HK-2 (cell line): Measurements from ENCODE around the gene SLC4A1.

Source experiments
- DNase-seq: peaks from one replicate; pipeline ENCODE4 v3.0.0-alpha.2; 2018; ENCODE audit not compliant: unreplicated experiment

The SLC4A1 gene

DNA sequence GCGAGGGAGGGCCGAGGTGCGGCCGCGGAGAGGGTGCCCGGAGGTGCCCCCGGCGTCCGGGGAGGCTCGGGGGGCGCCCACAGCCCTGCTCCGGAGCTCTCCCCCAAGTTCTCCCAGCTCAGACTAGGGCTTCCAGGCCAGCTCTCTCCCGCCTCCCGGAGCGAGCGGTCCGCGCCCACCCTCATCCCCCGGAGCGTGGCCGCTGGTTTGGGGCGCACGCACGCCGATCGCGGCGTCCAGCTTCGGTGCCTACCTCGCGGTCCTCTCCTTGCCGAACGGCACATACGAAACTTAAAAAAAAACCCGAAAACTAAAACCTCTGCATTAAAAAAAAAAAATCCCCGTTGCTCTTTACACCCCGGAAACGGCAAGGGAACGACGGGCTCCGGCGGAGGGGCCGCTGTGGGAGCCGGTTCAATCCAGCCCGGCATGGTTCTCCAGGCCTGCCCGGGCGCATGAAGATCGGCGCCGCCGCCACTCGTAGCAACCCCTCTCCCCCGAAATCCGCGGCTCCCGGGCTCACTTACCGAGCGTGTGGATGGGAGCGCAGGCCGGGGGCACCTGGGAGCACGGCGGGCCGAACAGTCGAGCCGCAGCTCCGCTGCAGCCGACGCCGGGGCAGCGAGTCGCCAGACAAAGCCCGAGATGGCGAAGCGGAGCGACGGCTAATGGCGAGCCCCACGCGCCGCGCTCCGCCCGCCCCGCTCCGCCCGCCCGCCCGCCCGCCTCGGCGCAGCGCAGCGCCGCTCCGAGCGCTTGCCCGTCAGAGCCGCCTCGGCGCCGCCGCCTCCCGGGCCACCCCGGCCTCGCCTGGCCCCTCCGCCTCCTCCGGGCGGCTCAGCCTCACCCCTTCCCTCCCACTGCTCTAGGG, 47.5 kb downstream of the SLC4A1 start:
- peak; percentile 49 for DNase-seq

DNA sequence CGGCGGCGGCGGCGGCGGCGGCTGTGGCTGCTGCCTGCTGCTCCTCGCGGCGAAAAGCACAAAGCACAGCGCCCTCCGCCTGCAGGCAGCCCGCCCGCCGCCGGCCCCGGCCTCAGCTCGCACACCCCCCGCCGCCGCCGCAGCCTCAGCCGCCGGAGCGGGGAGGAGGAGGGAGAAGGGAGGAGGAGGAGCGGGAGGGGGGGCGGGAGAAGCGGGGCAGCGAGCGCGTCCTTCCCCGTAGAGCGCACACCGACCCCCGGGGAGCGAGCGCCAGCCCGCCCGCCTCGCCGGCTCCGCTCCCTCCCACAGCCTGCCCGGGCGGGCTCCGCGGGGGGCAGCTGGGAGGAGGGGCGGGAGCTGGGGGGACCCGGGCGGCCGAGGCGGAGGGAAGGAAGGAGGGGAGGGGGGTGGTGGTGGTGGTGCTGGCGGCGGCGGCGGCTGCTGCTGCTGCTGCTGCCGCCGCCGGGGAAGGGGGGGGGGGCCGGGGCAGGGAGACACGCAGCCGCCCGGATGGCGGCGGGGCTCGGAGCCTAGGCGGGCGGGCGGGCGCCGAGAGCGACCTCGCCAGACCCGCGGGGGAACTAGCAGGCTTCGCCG, 48.2 kb downstream of the SLC4A1 start, which contains the start of gene UBTF:
Gene UBTF (minus strand): TSS at position 60 of the 597 bp plus-strand sequence. CDS start 1,446 bp downstream, outside the sequence.
- DNase-seq: peak; percentile 68

DNA sequence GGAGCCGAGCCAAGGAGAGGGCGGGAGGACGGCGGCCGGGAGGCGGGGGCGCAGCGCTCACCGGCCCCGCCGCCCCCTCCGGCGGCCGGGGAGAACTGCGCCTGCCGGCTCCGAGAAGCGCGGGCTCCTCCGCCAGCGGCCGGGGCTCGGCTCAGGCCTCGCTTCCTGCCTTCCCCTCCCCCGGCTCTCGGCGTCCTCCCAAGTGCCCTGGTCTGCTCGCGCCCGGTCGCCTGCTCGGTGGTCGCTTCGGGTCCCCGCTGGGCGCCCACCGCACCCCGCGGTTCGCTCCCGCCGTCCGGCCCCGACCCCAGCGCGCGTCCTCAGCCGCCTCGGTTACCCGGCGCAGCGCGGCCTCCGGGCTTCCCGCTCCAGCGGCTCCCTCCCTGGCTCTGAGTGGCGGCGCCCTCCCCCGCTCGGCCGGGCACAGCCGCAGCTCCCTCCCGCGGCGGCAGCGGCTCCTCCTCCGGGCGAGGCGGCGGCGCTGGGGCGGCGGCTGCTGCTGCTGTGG, 48.8 kb downstream of the SLC4A1 start:
- DNase-seq: peak; percentile 67

DNA sequence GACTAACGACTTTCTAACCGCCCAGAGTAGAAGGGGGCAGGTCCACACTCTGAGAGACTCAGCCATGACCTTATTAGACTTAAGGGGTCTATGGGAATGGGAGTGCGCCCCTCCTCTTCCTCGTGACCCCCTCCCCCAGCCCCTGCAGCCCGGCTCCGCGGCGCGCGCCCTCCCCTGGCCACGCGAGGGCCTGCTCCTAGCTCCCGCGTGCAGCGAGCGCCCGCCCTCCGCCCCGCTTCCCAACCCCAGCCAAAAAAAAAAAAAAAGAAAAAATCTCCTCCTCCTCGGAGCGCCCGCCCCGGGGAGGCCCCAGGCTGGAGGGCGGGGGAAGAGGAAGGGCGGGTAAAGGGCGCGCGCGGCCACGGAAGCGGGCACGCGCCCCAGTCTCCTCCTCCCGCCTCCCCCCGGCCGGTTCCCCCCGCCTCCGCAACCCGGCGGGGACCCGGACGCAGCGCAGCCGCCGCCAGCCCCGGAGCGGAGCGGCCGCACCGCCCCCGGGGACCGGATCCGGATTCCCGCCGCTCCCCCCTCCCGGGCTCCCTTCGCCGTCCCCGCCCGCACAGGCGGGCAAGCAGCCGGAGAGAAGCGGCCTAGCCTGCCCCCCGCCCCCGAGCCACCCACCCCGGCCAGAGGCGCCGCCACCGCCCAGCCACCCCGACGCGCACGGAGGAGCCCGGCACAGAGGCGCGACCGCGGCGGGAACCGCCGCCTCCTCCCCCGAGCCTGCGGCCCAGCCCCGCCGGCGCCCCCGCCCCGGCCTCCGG, 49.4 kb downstream of the SLC4A1 start:
- peak; percentile 86 for DNase-seq

DNA sequence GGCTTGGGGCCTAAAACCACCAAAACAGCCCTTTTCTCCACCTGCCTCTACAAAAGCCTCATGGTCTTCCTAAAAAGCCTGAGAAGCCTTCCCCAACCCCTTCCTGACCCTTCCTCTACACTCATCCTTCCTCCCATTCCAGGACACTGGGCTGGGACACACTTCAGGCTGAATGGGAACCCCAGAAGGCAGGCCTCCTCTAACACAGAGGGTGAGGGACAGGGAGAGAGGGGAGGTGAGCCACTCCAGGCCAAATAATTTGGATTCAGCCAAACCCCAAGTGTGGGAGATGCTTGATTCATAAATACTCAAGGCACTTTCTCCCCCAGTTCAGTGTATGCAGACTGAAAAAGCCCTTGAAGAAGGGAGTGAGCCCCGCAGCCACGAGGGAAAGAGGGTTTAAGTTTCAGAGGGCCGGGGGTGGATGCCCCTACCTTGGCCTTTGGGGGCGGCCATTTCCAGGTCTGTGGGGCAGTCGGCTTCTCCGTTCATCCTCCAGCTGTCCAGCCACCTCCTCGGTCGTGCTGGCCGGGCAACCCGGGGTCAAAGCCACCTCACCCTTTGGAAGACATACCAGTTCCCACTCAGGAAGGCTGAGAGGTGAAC, 50.1 kb downstream of the SLC4A1 start:
- no peak for DNase-seq

DNA sequence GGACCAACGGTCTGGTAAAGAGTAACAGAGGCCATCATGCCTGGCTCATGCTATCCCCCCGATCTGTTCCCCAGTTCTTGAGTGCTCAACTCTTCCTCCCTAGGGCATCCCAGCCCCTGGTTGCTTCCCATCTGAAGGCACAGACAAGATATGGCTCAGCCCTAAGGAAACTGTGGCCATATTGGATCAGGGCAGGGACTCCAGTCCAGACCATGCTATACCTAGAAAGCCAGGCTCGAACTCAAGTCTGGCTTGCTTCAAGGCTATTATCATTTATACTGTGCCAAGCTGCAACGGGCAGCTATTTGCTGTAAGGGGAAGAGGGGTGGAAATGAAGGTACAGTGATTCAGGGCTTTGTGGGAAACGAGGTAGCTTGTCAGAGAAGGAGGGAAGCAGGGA, 51.2 kb downstream of the SLC4A1 start:
- no peak for DNase-seq

DNA sequence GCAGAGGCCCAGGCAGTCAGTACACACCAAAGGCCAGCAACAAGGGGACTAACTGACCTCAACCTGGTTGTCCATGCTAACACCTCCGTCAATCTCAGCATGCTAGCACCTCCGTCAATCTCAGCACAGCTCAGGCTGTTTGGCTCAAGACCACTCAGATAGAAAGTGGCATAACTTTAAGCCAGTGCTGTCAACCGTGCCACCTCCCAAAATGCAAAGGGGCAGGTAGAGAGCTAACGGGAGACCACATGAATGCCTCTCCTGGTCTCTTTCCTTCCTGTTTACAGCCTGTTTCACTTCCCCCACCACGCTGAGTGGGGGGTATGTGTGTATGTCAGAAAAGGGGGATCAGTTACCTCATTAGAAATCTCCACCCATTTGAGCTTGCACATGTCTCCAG, 51.8 kb downstream of the SLC4A1 start:
- DNase-seq: no peak

DNA sequence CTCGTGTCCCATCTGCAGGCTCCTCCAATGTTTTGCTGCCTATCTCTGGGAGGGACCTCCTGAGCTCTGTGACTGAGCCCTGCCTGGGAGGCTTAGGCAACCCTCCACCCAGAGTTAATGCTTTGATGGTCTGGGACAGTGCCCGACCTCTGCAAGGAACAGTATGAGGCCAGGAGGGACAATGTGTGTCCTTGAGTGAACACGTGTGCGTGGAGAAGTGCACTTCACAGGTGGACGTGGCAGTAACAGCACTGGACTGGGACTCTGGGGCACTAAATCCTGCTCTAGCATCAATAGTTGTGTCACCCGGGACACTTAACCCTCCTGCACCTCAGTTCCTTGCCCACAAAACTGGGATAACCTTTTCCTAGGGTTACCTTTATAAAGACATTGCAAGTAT, 53.0 kb downstream of the SLC4A1 start:
- no peak for DNase-seq

DNA sequence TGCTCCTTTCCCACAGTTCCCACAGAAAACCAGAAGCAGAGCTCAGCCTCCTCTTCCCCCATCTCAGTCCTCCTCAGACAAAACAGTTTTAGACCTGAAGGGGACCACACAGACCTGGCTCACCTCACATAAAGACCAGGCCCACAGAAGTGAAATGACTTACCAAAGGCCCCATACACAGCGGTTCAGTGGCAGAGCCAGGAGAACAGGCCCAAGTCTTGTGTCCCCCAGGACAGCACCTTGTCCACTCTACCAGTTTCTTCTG, 53.8 kb downstream of the SLC4A1 start:
- no peak for DNase-seq

DNA sequence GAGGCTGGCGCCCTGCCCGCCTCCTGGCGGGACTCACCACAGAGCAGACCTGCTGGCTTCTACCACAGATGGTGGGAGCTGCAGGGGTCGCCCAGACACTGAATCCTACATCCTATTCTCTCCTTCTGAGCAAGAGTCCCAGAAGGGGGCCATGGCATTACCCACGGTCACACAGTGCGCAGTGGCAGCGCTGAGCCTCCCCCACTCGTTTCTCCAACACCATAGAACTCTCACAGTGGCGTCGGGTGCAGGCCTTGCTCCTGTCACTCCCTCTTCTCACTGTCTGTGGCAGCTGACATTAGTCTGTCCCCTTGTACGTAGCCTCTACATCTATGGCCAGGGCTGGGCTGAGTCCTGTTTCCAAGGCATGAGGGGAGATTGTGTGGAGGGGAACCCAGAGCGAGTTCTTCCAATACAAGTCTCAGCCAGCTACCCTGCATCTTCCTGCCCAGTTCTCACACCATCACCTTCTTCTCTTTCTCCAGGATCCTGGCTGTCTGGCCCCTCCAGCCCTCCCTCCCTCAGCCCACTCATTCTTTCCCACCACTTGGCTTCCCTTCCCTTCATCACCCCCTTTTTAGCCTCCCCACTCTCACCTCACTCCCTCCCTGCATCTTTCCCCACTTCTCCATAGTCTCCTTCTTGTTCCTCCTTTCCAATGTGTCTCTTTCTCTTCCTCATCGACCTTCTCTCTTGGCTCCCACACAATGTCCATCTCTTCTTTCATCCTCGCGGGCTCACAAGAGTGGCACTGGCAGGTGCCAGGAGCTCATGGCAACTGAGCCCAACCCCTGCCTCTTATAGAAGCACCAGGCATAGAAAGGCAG, 54.3 kb downstream of the SLC4A1 start:
- no peak for DNase-seq

DNA sequence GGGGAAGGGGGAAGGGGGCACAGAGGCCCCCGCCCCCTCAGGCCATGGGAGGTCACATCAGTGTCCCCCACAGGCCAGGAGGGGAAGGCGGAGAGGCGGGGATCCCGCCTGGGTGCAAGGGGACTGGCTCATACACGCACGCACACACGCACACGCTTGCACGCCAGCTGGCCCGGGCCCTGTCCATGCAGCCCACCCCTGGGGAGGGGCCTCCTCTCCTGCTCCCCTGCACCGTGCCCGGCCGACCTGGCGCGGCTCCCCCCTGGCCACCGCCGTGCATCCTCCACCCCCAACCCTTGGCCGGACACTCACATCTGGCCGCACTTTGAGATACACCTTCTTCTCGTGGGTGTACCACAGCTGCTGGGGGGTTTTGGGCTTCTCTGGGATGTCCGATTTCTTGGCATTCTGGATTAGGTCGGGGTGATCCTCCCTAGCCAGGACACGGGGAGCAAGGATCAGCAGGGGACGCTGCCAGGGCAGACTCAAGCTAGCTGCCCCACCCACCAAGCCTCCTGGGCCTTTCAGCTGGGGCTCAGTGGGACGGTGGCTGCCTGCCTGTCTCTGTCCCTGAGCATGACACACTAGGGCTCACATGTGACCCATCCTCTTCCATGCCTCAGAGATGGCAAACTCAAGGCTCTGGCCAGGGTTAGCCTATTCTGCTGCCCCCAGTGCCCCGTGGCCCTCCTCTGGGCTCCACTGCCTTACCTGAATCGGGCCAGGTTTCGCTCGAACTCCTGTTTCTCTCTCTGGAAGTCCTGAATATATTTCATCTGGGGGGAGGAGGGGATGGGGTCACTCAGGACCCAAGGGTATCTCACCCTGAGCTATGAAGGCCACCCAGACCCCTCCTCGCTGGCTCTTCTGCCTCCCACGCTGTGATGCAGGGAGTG, 55.2 kb downstream of the SLC4A1 start:
- DNase-seq: no peak

DNA sequence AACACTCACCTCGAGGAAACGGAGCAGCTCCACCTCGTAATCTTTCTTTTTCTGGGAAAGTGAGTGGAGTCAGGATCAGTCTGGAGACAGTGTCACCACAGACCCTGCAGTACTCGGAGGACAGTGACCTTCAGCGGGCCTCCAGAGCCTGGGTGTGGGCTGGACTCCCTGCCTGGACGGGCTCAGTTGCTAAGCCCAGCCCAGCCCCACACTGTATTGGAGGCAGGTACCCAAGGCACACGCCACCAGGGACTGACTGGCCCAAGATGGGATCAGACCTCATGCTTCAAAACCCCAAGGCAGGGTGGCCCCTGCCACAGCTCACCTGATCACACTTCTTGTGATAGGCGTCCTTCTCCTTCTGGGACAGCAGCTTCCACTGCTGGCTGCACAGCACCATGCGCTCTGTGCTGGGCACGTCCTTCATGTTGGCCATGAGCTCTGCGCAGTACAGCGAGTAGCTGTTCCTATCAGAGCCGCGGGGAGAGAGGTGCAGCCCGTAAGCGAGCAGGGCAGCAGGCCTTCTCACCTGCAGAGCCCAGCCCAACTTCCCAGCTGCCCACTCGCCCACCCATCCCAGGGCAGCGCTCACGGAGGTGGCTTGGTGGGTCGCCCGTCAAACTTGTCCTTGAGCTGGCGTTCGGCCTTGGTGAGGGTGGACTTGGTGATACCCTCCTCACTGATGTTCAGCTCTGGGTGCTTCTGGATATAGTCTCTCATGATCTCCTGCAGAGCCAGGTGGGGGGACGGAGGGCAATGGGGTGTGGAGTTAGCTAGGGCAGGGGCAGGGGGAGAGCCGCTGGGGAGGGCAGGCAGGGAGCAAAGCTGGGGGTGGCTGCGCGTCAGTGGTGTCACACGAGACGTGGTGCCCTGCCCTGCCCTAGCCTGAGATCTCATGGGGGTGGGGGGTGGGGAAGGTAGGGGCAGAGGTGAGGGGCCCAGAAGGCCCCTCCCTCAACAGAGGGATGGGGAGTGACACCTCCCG, 56.4 kb downstream of the SLC4A1 start:
- DNase-seq: no peak

DNA sequence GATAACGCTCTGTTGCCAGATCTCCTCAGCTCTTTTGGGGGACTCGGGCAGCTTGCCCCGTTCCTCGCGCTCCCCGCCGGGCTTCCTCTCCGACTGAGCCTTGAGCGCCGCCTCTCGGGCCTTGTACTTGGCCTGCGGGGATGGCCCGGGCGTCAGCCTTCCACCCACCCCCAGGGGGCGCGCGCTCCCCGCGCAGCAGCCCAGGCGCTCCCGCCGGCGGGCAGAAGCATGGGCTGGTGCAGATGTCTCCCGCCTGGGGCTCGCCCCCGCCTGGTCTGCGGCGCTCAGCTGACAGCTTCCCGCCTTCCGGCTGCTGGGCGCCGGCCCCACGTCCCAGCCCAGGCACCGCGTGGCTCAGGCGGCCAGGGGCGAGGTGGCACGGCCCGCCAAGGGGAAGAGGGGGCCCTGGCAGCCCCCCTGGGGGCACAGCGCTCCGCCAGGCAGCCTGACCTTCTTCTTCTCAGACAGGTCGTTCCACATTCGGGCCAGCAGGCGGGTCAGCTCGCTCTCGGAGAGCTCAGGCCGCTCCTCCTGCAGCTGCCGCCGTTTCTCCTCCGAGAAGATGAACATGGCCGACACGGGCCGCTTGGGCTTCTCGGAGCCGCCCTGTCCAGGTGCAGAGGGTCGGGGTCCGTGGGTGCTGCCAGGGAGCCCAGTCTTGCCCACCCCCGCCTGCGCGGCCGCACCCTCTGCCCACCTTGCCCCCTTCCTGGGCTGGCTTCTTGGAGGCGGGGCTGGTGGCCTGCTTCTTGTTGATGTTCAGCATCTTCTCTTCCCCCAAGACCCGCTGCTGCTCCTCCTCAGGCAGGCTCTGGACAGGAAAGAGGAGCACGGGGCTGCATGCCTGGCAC, 57.4 kb downstream of the SLC4A1 start:
- no peak for DNase-seq

DNA sequence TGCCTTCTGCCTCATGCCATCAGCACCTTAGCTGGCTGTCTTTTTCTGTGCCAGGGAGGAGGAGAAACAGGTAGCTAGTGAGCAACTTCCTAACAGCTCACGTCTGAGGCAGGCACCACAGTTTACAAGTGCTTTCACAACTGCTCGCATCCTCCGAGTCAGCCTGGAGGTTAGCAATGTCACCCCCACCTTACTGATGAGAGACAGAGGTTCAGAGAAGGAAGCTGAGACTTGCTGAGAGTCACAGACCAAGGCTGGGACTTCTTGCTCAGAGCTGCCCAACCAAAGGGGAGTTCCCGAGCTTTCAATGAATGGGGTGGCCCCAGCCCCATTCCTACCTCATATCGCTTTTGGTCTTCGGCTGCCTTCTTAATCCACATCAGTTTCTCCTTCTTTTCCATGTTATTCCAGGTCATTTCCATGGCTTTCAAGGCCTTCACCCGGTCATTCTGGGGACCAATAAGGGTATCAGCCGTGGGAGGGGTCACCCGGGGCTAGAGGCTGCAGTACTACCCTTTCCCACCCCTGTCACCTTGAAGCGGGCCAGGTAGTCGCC, 58.1 kb downstream of the SLC4A1 start:
- DNase-seq: no peak

DNA sequence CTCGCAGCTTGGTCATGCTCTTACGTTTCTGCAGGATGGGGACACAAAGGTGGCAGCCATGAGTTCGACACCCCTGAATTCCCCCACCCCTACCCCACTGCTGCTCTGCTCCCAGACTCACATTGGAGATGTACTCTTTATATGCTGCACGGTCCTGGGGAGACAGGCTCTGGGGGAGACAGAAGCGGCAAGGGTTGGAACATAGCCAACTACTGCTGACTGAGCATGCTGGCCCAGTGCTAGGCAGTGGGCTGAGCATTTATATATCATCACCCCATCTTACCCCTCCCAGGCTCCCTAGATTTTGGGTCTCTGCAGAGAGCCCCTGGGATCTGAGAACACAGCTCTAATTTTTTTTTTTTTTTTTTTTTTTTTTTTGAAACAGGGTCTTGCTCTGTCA, 60.2 kb downstream of the SLC4A1 start:
- no peak for DNase-seq

DNA sequence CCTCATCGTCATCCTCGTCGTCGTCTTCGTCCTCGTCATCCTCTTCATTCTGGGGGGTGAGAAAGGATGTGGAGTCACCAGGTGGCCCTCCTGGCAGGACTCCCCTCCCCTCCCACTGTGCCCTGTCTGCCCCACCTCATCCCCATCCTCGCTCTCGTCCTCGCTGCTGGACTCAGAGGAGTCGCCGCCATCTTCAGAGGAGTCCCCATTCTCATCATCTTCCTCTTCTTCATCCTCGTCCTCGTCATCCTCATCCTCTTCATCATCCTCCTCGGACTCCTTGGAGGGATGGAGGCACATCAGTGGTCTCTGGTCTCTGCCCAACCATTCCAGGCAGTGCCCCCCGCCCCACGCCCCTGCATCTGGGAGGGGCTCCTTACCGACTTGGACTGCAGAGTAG, 60.6 kb downstream of the SLC4A1 start:
- DNase-seq: no peak

DNA sequence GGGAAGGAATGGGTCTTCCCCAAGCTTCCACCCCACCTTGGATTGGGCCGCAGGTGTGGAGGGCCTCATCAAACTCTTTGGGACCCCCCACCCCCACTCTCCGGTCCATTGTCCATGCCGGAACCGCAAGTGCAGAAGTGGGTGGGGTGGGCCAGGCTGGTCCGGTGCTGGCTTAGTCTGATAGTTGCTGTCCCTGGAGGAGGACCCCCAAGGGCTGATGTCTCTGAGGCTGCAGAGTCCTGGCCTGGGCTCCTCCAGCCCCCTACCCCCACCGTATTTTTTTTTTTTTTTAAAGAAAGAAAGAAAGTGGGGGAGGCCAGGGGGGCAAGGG, 61.1 kb downstream of the SLC4A1 start:
- DNase-seq: no peak
